ENCODE results near the gene MBNL2. TPM values are rescaled to one million over a fixed set of nuclear protein-coding genes. Genes with fewer than 3 reads are reported as not detected.

Gene MBNL2
- total RNA-seq, 1 experiment from 2014 or later = 0.17 TPM

DNA sequence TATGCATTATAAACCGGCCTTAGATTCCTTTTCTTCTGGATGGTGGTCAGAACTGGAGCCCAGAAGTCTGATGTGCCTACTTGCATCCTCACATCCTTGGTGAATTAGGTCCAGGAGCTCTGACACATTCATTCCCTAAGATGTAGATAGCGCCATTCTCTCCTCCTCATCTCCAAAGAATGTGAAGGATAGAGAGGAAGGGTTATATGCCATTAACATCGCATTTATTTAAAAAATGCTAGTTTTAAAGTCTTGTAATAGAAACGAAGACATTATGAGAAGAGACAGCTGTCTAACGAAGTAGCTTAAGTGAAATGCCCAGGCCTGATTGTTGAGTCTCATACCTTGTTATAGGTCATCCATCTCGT, 9.7 kb downstream of the MBNL2 start:
- Histone ChIP-seq H4K20me1 (ENCODE audit: control insufficient read depth, insufficient read depth, insufficient read length) (no peaks in the 10 kb centered on the region), H3T11ph (ENCODE audit: low read length) (no peak overlapping the region), H3K23me2 (ENCODE audit: insufficient read length, low read depth, low read length, poor library complexity, severe bottlenecking) (no peaks in the 10 kb centered on the region), H2BK15ac (ENCODE audit: low read depth, low read length) (no peak overlapping the region), H3K4ac (ENCODE audit: low read depth, low read length) (no peak overlapping the region), H2BK20ac (ENCODE audit: low read depth, low read length, poor library complexity, severe bottlenecking) (no peak overlapping the region), H3K9ac (ENCODE audit: extremely low read depth, insufficient read length, low read length) (no peak overlapping the region), H3K79me2 (ENCODE audit: insufficient read depth, low read length) (no peaks in the 10 kb centered on the region), H2BK5ac (ENCODE audit: insufficient read length, low read length) (no peak overlapping the region), H4K5ac (ENCODE audit: insufficient read length, low read depth, low read length) (no peak overlapping the region), H3K56ac (ENCODE audit: insufficient read length, low read depth, low read length) (no peak overlapping the region), H2AFZ (ENCODE audit: low read length) (no peak overlapping the region), H3K14ac (ENCODE audit: insufficient read depth, low read length) (no peak overlapping the region), H3K4me2 (ENCODE audit: insufficient read depth, insufficient read length, low read length) (no peak overlapping the region), H2BK120ac (ENCODE audit: low read depth, low read length, poor library complexity, severe bottlenecking) (no peak overlapping the region), H2BK12ac (ENCODE audit: insufficient read length, low read depth, low read length) (no peak overlapping the region), H3K79me1 (ENCODE audit: insufficient read depth, low read depth, low read length, poor library complexity, severe bottlenecking) (no peaks in the 10 kb centered on the region), H3K23ac (ENCODE audit: insufficient read length, low read depth, low read length) (no peak overlapping the region), H3K9me3 (ENCODE audit: control insufficient read depth, low read depth, low read length) (no peaks in the 10 kb centered on the region), H3K27ac (ENCODE audit: insufficient read length, low read depth, low read length) (no peak overlapping the region), H4K8ac (replicated peaks; ENCODE audit: insufficient read length, low read depth, low read length) (no peak overlapping the region), H4K91ac (ENCODE audit: insufficient read length, low read depth, low read length) (no peak overlapping the region), H3K27me3 (ENCODE audit: insufficient read depth, low read length) (peaks cover 58% of the 10 kb centered on the region), H3K18ac (ENCODE audit: insufficient read length, low read depth, low read length) (no peak overlapping the region), H2AK5ac (ENCODE audit: insufficient read length, low read length) (no peak overlapping the region), H3K4me1 (ENCODE audit: insufficient read depth, low read length) (no peaks in the 10 kb centered on the region; the same call in 1 of the 2 replicates)
- Mint-ChIP-seq H3K36me3 (ENCODE audit: insufficient read depth in 1 of 3, low read depth in 3 of 3) (no peaks in the 10 kb centered on the region), H3K27ac (no peak overlapping the region), H3K27me3 (ENCODE audit: low read depth) (peaks cover 98% of the 10 kb centered on the region), H3K4me3 (no peak overlapping the region), H3K9me3 (peaks cover 0 to 5% of the 10 kb centered on the region in 2 experiments; a peak in 2 of 5 replicates), H3K4me1 (peaks cover 12 to 19% of the 10 kb centered on the region in 2 experiments)
- DNase-seq = no peak
- WGBS (ENCODE audit: extremely low coverage, insufficient read length, low lambda C conversion rate) = no CpG with 5 or more reads among the region's 6 CpGs
- TF ChIP-seq, protein P1, sequence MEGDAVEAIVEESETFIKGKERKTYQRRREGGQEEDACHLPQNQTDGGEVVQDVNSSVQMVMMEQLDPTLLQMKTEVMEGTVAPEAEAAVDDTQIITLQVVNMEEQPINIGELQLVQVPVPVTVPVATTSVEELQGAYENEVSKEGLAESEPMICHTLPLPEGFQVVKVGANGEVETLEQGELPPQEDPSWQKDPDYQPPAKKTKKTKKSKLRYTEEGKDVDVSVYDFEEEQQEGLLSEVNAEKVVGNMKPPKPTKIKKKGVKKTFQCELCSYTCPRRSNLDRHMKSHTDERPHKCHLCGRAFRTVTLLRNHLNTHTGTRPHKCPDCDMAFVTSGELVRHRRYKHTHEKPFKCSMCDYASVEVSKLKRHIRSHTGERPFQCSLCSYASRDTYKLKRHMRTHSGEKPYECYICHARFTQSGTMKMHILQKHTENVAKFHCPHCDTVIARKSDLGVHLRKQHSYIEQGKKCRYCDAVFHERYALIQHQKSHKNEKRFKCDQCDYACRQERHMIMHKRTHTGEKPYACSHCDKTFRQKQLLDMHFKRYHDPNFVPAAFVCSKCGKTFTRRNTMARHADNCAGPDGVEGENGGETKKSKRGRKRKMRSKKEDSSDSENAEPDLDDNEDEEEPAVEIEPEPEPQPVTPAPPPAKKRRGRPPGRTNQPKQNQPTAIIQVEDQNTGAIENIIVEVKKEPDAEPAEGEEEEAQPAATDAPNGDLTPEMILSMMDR (conservative IDR thresholded peaks at IDR 0.05) = no peak

Data from H9 (cell line).